GM12878 (cell line): Measurements from ENCODE around the gene TRIM41. TPM values are rescaled to one million over a fixed set of nuclear protein-coding genes. Genes with fewer than 3 reads are reported as not detected.

Source experiments
- CBX3 ChIP-seq: fragments of 200-600 bp; sonication (generic); IDR thresholded peaks from 2 replicates; pipeline ENCODE4 v1.6.1; 2016; ENCODE audit warnings: low read depth, borderline replicate concordance
- CBX5 ChIP-seq: sonication (generic); IDR thresholded peaks from 2 replicates; pipeline ENCODE4 v1.6.1; 2016; ENCODE audit warnings: low read depth, moderate library complexity, mild to moderate bottlenecking, inconsistent platforms
- CHD4 ChIP-seq: fragments of 200-600 bp; sonication (generic); IDR thresholded peaks from 2 replicates; pipeline ENCODE4 v1.6.1; 2016; ENCODE audit warnings: mild to moderate bottlenecking
- IRF4 ChIP-seq: IDR thresholded peaks from 2 replicates; pipeline ENCODE4 v1.6.1; 2011; ENCODE audit warnings: low read depth, low read length
- NFXL1 ChIP-seq: fragments of 450-650 bp; IDR thresholded peaks from 2 replicates; pipeline ENCODE4 v1.6.1; 2017; ENCODE audit warnings: antibody characterized with exemption, mild to moderate bottlenecking, borderline replicate concordance
- NR2C1 ChIP-seq: fragments of 450-650 bp; IDR thresholded peaks from 2 replicates; pipeline ENCODE4 v1.6.1; 2017; ENCODE audit warnings: antibody characterized with exemption, mild to moderate bottlenecking, moderate library complexity
- POU2F2 ChIP-seq: IDR thresholded peaks from 3 replicates; pipeline ENCODE4 v1.6.1; 2011; ENCODE audit warnings: low read depth, mild to moderate bottlenecking, low read length, borderline replicate concordance
- RBBP5 ChIP-seq: fragments of 200-600 bp; sonication (generic); conservative IDR thresholded peaks from 2 replicates; pipeline ENCODE4 v1.6.1; 2016
- SPI1 ChIP-seq: IDR thresholded peaks from 2 replicates; pipeline ENCODE4 v1.6.1; 2011; ENCODE audit warnings: low read depth, mild to moderate bottlenecking, low read length, moderate library complexity, borderline replicate concordance; ENCODE audit not compliant: insufficient read depth
- STAT3 ChIP-seq: IDR thresholded peaks from 2 replicates; pipeline ENCODE4 v1.6.1; 2011; ENCODE audit warnings: low read depth, low read length, improper control_type of control experiment
- polyA plus RNA-seq, 11 experiments: library from polyadenylated mRNA; depleted of rRNA in 4 of 11; unstranded in 6 of 11; stranded (reverse) in 5 of 11; fragments of >200 nt; fragmentation: Nextera tagmentation in 4 of 11; fragmentation: Illumina TruSeq in 1 of 11; extraction: Ambion mirVana in 4 of 11; extraction: Trizol in 1 of 11; gene quantifications; 1 replicate in 1 of 11; 2 replicates in 10 of 11; pipeline versions ENCODE4 v1.2.1 to v1.2.3, GENCODE V29; 2011 to 2016; ENCODE audit warnings: inconsistent platforms in 2 of 11, missing spikeins in 2 of 11, low read depth in 1 of 11
- total RNA-seq, 4 experiments: library from RNA; depleted of rRNA in 3 of 4; stranded (reverse); fragments of >200 nt in 3 of 4; fragmentation: Illumina TruSeq in 1 of 4; extraction: Trizol in 1 of 4; gene quantifications; 2 replicates each; pipeline versions ENCODE4 v1.2.1 to v1.2.3, GENCODE V29; 2013 to 2021
- TF ChIP-seq, protein P1 (sequence below): IDR thresholded peaks from 2 replicates; pipeline ENCODE4 v1.6.1; 2012; ENCODE audit warnings: improper control_type of control experiment, low read depth, low read length; ENCODE audit not compliant: insufficient replicate concordance
- TF ChIP-seq, protein P2 (sequence below): IDR thresholded peaks from 2 replicates; pipeline ENCODE4 v1.6.1; 2012; ENCODE audit warnings: low read depth, low read length, improper control_type of control experiment
- TF ChIP-seq, protein P3 (sequence below): fragments of 450-650 bp; IDR thresholded peaks from 2 replicates; pipeline ENCODE4 v1.6.1; 2016; ENCODE audit warnings: mild to moderate bottlenecking, moderate library complexity, borderline replicate concordance
- TF ChIP-seq, protein P4 (sequence below): fragments of 450-650 bp; IDR thresholded peaks from 2 replicates; pipeline ENCODE4 v1.6.1; 2016; ENCODE audit warnings: mild to moderate bottlenecking

The TRIM41 gene
- total and polyA plus RNA-seq, 10 of the 15 experiments (the other 5 are each of a cell fraction or from before 2014, with no cell fraction given) = 1.0 to 28.9 (median 10.6) TPM

DNA sequence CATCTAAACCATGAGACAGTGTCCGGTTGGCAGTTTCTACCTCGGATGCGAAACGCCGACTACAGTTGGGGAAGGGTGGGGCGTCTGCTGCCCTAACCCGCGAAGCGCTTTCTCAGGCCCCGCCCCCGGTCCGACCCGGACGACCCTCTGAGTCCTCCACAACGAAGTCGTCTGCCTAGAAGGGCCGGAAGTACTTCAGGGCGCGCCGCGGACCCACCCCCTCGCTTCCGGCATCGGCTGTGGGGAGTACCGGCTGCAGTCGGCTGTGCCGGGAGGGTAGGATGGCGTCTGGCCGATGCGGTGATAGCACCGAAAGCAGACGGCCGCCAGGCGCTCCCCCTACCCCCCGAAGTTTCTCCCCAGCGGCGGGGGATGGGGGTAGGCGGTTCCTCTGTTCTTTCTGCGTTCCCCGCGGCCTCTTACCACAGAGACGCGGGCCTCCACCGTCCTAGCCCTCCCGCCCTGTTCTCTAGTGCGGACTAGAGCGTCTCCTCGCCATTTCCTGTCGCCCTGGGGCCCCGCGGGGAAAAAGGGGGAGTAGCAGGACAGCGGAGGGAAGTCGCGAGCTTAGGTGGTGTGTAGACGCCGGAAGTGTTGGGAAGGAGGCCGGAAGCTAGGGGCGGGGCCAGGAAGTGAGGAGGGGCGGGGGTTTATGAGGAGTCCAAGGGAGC is at the start of gene TRIM41 (continued):
- TF ChIP-seq, protein P1, sequence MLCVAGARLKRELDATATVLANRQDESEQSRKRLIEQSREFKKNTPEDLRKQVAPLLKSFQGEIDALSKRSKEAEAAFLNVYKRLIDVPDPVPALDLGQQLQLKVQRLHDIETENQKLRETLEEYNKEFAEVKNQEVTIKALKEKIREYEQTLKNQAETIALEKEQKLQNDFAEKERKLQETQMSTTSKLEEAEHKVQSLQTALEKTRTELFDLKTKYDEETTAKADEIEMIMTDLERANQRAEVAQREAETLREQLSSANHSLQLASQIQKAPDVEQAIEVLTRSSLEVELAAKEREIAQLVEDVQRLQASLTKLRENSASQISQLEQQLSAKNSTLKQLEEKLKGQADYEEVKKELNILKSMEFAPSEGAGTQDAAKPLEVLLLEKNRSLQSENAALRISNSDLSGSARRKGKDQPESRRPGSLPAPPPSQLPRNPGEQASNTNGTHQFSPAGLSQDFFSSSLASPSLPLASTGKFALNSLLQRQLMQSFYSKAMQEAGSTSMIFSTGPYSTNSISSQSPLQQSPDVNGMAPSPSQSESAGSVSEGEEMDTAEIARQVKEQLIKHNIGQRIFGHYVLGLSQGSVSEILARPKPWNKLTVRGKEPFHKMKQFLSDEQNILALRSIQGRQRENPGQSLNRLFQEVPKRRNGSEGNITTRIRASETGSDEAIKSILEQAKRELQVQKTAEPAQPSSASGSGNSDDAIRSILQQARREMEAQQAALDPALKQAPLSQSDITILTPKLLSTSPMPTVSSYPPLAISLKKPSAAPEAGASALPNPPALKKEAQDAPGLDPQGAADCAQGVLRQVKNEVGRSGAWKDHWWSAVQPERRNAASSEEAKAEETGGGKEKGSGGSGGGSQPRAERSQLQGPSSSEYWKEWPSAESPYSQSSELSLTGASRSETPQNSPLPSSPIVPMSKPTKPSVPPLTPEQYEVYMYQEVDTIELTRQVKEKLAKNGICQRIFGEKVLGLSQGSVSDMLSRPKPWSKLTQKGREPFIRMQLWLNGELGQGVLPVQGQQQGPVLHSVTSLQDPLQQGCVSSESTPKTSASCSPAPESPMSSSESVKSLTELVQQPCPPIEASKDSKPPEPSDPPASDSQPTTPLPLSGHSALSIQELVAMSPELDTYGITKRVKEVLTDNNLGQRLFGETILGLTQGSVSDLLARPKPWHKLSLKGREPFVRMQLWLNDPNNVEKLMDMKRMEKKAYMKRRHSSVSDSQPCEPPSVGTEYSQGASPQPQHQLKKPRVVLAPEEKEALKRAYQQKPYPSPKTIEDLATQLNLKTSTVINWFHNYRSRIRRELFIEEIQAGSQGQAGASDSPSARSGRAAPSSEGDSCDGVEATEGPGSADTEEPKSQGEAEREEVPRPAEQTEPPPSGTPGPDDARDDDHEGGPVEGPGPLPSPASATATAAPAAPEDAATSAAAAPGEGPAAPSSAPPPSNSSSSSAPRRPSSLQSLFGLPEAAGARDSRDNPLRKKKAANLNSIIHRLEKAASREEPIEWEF = no peak
- TF ChIP-seq CBX3 (no peak), STAT3 (no peak), SPI1 (peak; percentile 66; the same call in 1 of the 2 replicates), NR2C1 (peak; percentile 90), CHD4 (no peak), CBX5 (no peak), NFXL1 (no peak), POU2F2 (peak; percentile 72), RBBP5 (no peak), IRF4 (no peak)
- TF ChIP-seq, protein P2, sequence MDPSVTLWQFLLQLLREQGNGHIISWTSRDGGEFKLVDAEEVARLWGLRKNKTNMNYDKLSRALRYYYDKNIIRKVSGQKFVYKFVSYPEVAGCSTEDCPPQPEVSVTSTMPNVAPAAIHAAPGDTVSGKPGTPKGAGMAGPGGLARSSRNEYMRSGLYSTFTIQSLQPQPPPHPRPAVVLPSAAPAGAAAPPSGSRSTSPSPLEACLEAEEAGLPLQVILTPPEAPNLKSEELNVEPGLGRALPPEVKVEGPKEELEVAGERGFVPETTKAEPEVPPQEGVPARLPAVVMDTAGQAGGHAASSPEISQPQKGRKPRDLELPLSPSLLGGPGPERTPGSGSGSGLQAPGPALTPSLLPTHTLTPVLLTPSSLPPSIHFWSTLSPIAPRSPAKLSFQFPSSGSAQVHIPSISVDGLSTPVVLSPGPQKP = peak; percentile 84
- TF ChIP-seq, protein P3, sequence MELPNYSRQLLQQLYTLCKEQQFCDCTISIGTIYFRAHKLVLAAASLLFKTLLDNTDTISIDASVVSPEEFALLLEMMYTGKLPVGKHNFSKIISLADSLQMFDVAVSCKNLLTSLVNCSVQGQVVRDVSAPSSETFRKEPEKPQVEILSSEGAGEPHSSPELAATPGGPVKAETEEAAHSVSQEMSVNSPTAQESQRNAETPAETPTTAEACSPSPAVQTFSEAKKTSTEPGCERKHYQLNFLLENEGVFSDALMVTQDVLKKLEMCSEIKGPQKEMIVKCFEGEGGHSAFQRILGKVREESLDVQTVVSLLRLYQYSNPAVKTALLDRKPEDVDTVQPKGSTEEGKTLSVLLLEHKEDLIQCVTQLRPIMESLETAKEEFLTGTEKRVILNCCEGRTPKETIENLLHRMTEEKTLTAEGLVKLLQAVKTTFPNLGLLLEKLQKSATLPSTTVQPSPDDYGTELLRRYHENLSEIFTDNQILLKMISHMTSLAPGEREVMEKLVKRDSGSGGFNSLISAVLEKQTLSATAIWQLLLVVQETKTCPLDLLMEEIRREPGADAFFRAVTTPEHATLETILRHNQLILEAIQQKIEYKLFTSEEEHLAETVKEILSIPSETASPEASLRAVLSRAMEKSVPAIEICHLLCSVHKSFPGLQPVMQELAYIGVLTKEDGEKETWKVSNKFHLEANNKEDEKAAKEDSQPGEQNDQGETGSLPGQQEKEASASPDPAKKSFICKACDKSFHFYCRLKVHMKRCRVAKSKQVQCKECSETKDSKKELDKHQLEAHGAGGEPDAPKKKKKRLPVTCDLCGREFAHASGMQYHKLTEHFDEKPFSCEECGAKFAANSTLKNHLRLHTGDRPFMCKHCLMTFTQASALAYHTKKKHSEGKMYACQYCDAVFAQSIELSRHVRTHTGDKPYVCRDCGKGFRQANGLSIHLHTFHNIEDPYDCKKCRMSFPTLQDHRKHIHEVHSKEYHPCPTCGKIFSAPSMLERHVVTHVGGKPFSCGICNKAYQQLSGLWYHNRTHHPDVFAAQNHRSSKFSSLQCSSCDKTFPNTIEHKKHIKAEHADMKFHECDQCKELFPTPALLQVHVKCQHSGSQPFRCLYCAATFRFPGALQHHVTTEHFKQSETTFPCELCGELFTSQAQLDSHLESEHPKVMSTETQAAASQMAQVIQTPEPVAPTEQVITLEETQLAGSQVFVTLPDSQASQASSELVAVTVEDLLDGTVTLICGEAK = peak; percentile 98
- TF ChIP-seq, protein P4, sequence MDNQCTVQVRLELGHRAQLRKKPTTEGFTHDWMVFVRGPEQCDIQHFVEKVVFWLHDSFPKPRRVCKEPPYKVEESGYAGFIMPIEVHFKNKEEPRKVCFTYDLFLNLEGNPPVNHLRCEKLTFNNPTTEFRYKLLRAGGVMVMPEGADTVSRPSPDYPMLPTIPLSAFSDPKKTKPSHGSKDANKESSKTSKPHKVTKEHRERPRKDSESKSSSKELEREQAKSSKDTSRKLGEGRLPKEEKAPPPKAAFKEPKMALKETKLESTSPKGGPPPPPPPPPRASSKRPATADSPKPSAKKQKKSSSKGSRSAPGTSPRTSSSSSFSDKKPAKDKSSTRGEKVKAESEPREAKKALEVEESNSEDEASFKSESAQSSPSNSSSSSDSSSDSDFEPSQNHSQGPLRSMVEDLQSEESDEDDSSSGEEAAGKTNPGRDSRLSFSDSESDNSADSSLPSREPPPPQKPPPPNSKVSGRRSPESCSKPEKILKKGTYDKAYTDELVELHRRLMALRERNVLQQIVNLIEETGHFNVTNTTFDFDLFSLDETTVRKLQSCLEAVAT = no peak
